Measurements from ENCODE around the gene MACROD2. TPM values are rescaled to one million over a fixed set of nuclear protein-coding genes. Genes with fewer than 3 reads are reported as not detected.
A peak's percentile ranks its signal among the peaks of the same experiment; 100 is the strongest.
"Not testable (repeated sequence)": the region's sequence is repeated elsewhere in the genome, so short reads cannot be mapped to it uniquely, and the experiment has no call there.

The MACROD2 gene
- total RNA-seq, 1 experiment from 2014 or later, result 0.24 TPM

DNA sequence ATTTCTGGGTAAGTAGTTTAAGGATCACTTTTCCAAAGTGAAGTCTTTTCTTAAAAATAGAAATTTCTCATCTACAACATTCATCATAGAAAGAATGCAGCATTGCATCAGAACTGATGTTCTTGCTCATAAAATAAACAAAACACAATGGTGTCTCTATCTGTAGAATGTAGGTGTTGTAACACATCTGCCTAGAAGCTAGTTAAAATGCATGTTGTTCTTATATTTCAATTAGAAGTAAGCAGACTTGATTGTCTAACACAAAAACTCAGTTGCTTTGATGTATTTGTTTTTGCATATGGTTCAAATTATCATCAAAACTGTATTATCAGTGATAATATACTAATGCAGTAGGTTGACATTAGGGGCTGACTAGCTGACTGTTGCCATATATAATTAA lies 996.8 kb downstream of the MACROD2 start:
- no peak for DNase-seq (ENCODE audit: low read depth)

GRCh38 chr20:14992961-14993360 lies 997.6 kb downstream of the MACROD2 start:
- DNase-seq (ENCODE audit: low read depth), result peak; percentile 9

DNA sequence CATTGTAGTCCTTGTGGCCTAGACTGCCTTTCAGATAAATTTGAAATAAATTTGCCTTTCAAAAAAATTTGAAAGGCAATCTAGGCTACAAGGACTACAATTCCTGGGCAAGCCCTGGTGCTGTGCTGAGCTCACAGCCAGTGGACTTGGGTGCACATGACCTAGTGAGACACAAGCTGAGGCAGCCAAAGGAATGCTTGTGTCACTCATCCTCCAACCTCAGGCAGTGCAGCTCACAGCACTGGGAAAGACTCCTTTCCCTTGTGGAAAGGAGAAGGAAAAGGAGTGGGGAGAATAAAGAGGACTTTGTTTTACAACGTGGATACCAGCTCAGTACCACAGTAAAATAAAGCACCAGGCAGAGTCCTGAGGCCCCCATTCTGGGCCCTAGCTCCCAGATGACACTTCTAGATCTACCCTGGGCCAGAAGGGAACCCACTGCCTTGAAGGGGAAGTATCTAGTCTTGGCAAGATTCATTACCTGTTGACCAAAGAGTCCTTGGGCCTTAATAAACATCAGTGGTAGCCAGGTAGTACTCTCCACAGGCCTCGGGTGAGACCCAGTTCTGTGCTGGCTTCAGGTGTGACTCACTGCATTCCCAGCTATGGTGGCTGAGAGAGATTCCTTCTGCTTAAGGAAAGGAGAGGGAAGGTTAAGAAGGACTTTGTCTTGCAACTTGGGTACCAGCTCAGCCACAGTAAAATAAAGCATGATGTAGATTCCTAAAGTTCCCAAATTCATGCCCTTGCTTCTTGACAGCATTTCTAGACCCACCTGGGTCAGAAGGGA lies 1001.8 kb downstream of the MACROD2 start:
- peak; percentile 15 for DNase-seq (ENCODE audit: low read depth)

DNA sequence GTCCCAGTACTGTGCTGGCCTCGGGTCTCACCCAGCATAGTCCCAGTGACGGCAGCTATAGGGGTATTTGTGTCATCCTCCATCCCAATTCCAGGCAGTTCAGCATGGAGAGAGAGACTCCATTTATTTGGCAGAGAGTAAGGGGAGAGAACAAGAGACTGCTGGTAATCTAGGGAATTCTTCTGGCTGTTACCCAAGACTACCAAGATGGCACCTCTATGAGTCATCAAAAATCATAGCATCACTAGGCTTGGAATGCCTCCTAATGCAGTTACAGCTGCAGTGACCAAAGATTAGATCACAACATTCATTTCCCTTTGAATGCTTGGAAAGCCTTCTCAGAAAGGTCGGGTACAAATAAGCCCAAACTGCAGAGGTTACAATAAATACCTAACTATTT lies 1002.5 kb downstream of the MACROD2 start:
- DNase-seq (ENCODE audit: low read depth), result peak; percentile 40

DNA sequence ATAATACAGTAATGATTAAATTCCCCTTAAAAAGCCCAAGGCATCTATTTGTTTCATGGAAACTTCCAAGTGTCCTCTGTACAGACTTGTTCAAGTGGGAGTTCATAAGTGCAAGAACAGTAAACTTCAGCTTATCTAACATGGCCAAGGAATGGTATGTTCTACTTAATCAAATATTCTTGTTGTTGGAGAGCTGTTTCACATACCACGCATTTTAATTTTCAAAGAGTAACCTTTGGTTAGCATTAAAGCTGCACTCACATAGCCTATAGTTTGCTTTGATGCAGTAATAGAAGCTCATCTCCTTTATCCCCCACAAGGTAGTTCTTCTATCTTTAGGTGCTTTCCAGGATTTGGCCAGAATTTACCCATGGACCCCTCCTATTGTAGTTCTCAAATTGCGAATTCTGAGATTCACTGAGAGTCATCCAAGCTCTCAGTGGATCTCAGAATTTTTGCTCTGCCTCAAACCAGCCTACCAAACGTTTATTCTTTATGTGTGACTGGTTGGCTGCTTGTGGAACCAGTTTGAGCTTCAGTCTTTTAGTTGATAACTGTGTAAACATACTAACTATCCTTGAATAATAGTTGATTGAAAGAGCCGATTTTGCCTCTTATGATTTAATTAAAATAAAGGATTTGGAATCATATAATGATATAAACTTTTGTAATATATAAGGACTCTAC lies 1010.1 kb downstream of the MACROD2 start:
- DNase-seq (ENCODE audit: low read depth), result no peak

- no peak for DNase-seq (ENCODE audit: low read depth)
Measured at GRCh38 chr20:15011631-15012030, 1016.3 kb downstream of the MACROD2 start.

- DNase-seq (ENCODE audit: low read depth), result no peak
Measured at GRCh38 chr20:15012566-15012965, 1017.2 kb downstream of the MACROD2 start.

- DNase-seq (ENCODE audit: low read depth), result not testable (repeated sequence)
Measured at GRCh38 chr20:15016875-15017274, 1021.6 kb downstream of the MACROD2 start.

GRCh38 chr20:15018966-15019365 lies 1023.6 kb downstream of the MACROD2 start:
- DNase-seq (ENCODE audit: low read depth), result no peak

DNA sequence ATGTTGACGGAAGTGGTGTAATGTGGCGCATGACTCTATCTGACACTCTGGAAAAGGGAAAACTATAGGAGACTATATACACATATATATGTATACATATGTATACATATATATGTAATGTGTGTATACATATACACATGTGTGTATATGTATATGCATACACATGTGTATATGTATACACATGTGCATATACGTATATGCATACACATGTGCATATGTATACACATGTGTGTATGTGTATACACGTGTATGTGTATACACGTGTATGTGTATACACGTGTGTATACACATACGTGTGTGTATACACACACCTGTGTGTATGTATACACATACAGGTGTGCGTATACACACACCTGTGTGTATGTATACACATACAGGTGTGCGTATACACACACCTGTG lies 1025.5 kb downstream of the MACROD2 start:
- no peak for DNase-seq (ENCODE audit: low read depth)

DNA sequence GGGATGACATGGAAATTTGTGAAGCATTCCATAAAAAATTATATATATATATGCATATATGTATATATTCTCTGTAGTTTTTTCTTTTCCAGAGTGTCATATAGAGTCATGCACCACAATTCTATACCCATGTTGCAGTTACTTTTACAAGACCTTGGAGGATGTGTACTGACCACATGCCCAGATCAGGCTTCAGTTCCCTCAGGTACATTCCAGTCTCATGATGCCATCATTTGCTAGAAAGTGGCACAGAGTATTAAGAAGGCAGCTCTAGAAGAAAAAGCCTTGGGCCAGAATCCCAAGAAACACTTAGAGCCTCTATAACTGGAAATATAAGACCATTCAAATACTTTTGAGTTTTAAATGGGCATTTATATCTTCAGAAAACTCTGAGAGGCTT lies 1027.6 kb downstream of the MACROD2 start:
- no peak for DNase-seq (ENCODE audit: low read depth)

GRCh38 chr20:15026759-15027158 lies 1031.4 kb downstream of the MACROD2 start:
- DNase-seq (ENCODE audit: low read depth), result no peak

- DNase-seq (ENCODE audit: low read depth), result no peak
Measured at GRCh38 chr20:15030826-15031225, 1035.5 kb downstream of the MACROD2 start.

DNA sequence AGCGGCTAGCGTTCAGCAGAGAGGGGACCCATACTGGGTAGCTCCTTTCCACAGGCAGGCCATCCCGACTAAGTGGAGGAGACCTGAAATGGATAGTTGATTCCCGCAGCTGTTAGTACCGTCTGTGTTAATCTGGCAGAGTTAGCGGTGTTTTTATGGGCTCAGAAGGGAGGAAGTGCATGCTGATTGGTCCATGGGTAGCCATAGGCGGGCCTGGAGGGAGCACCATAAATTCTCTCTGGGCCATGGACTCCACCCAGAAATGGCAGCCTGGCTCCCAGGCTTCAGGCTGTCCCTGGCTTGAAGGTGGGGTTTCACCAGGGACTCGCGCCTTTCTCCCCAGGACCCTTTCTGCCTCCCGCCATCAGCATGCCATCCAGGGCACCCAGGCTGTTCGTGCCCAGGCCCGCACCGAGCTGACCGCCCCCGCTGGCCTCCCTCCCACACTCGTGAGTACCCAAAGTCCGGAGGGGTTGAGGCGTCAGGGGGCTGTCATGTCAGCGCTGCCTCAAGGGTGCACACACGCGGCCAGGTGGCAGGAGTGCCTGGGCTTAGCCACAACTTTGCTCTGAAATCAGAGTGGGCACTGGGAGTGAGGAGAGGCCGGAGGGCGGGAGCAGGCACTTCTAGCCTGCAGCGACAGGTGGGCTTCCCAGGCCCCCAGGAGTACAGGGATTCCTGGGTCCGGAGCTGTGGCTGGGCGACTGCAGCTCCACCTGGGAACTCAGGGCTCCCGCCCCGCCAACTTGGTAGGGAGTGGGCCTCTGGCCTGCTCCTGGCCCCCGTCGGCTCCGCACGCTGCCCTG lies 1036.4 kb downstream of the MACROD2 start:
- DNase-seq (ENCODE audit: low read depth), result no peak

- DNase-seq (ENCODE audit: low read depth), result no peak
Measured at GRCh38 chr20:15032352-15032622, 1037.0 kb downstream of the MACROD2 start.

GRCh38 chr20:15033269-15033668 lies 1038.0 kb downstream of the MACROD2 start:
- no peak for DNase-seq (ENCODE audit: low read depth)

DNA sequence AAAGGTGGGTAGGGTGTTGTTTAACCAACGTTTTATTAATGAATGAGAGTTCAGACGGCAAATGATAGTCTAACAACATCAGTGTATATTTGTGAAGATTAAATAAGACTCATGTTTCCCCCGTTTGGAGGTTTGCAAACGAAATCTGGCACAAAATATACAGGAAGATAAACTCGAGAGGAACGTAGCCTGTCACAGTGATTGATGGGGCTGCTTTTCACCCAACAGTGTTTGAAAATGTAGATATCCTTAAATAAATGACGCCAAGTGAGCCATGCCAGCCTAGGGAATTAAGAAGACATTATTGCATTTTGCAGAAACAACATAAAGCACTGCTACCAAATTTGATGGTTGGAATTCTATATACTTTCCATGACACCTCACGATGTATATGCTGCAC lies 1038.6 kb downstream of the MACROD2 start:
- no peak for DNase-seq (ENCODE audit: low read depth)

- DNase-seq (ENCODE audit: low read depth), result no peak
Measured at GRCh38 chr20:15036948-15037347, 1041.6 kb downstream of the MACROD2 start.

GRCh38 chr20:15039088-15039752 lies 1043.9 kb downstream of the MACROD2 start:
- DNase-seq (ENCODE audit: low read depth), result no peak

DNA sequence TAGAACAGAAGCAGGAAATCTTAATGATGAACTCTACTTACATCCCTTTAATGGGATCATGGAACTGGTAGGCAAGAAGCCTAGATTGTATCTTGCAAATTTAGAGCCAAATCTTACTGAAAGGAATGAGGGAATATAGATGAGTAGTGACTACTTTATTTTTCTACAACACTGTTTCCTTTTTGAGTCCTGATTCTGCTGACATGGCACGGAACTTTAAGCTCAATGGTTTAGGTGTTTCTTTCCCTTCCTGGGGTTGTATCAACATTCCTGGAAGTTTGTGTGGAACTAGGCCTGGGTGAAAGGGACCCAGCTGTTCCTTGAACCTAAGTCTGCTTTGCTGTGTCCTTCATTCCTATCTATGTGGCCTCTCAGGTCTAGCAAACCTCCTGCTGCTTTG lies 1047.4 kb downstream of the MACROD2 start:
- DNase-seq (ENCODE audit: low read depth), result no peak

DNA sequence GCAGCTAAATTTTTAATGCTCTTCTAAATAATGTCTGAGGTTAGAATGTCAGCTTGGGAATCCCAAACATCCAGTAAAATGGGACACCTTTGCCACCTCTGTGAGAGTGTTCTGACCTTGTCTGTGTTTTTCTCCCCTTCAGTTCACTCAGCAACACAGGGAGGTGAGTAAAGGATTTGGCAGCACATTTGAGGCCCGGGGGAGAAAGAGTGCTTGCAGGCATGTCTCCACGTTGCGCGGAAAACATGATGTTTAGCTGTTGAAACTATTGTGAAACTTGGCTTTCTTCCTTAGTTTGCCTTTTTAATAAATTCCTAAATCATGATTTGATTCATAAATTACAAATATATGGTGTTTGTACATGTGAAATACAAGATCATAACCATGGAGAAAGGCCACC lies 1049.9 kb downstream of the MACROD2 start:
- no peak for DNase-seq (ENCODE audit: low read depth)

- DNase-seq (ENCODE audit: low read depth), result no peak
Measured at GRCh38 chr20:15047042-15047441, 1051.7 kb downstream of the MACROD2 start.

Measured in RPMI7951 (cell line).